ENCODE measurements around the gene GPR31. TPM values are rescaled to one million over a fixed set of nuclear protein-coding genes. Genes with fewer than 3 reads are reported as not detected.

Gene GPR31
- not detected in 2 replicates for total RNA-seq (2021)
- long read RNA-seq: 0 reads

GRCh38 chr6:167157863-167158262 is at the start of gene GPR31:
Gene GPR31 (minus strand): TSS chr6:167157980. CDS start chr6:167157831, 149 bp downstream.
- H2AFZ ChIP-seq (ENCODE audit: low read length): no peak within 1 kb of the TSS

More at GRCh38 chr6:167157863-167158262, at the start of gene GPR31:
- peaks cover 0 to 16% (median 8%) of the 10 kb centered on the region in 3 experiments; a peak in 6 of 7 replicates for H3K36me3 Mint-ChIP-seq (ENCODE audit: insufficient read depth in 1 of 3, low read depth in 3 of 3)
- H3K27me3 ChIP-seq (ENCODE audit: insufficient read depth, low read length): no peaks in the 10 kb centered on the region
- H3K18ac ChIP-seq (ENCODE audit: insufficient read length, low read depth, low read length): no peak within 1 kb of the TSS
- WGBS (ENCODE audit: extremely low coverage, insufficient read length, low lambda C conversion rate): no CpG with 5 or more reads among the region's 4 CpGs
- no peak within 1 kb of the TSS for H3K27ac Mint-ChIP-seq
- H3K4ac ChIP-seq (ENCODE audit: low read depth, low read length): no peak within 1 kb of the TSS
- no peak within 1 kb of the TSS for H3K27ac ChIP-seq (ENCODE audit: insufficient read length, low read depth, low read length)
- peaks cover 0 to 10% of the 10 kb centered on the region in 2 experiments; a peak in 3 of 5 replicates for H3K9me3 Mint-ChIP-seq
- no peaks in the 10 kb centered on the region; the same call in 1 of the 2 replicates for H3K27me3 Mint-ChIP-seq (ENCODE audit: low read depth)
- H3K4me2 ChIP-seq (ENCODE audit: insufficient read depth, insufficient read length, low read length): no peak within 1 kb of the TSS
- no peak within 1 kb of the TSS for H4K8ac ChIP-seq (replicated peaks; ENCODE audit: insufficient read length, low read depth, low read length)
- no peak for DNase-seq
- H3K4me3 Mint-ChIP-seq: no peak within 1 kb of the TSS
- no peaks in the 10 kb centered on the region for H3K23me2 ChIP-seq (ENCODE audit: insufficient read length, low read depth, low read length, poor library complexity, severe bottlenecking)
- TF ChIP-seq CTCF (conservative IDR thresholded peaks at IDR 0.05): no peak
- no peak within 1 kb of the TSS; the same call in 1 of the 2 replicates for H3K14ac ChIP-seq (ENCODE audit: insufficient read depth, low read length)
- no peak within 1 kb of the TSS for H2BK5ac ChIP-seq (ENCODE audit: insufficient read length, low read length)
- H3K79me1 ChIP-seq (ENCODE audit: insufficient read depth, low read depth, low read length, poor library complexity, severe bottlenecking): no peaks in the 10 kb centered on the region
- no peak within 1 kb of the TSS for H4K5ac ChIP-seq (ENCODE audit: insufficient read length, low read depth, low read length)
- H2BK12ac ChIP-seq (ENCODE audit: insufficient read length, low read depth, low read length): no peak within 1 kb of the TSS
- H2BK15ac ChIP-seq (ENCODE audit: low read depth, low read length): no peak within 1 kb of the TSS
- H3K9me3 ChIP-seq (ENCODE audit: control insufficient read depth, low read depth, low read length): no peaks in the 10 kb centered on the region
- H3K56ac ChIP-seq (ENCODE audit: insufficient read length, low read depth, low read length): no peak within 1 kb of the TSS
- H2BK120ac ChIP-seq (ENCODE audit: low read depth, low read length, poor library complexity, severe bottlenecking): no peak within 1 kb of the TSS
- no peak within 1 kb of the TSS for H3K9ac ChIP-seq (ENCODE audit: extremely low read depth, insufficient read length, low read length)
- no peak within 1 kb of the TSS for H2BK20ac ChIP-seq (ENCODE audit: low read depth, low read length, poor library complexity, severe bottlenecking)
- H3K23ac ChIP-seq (ENCODE audit: insufficient read length, low read depth, low read length): no peak within 1 kb of the TSS
- H3K79me2 ChIP-seq (ENCODE audit: insufficient read depth, low read length): no peaks in the 10 kb centered on the region
- H3T11ph ChIP-seq (ENCODE audit: low read length): no peak within 1 kb of the TSS
- H3K4me1 Mint-ChIP-seq: peaks cover 23 to 37% of the 10 kb centered on the region in 2 experiments
- peaks cover 7% of the 10 kb centered on the region; the same call in 1 of the 2 replicates for H3K4me1 ChIP-seq (ENCODE audit: insufficient read depth, low read length)
- no peak within 1 kb of the TSS for H4K91ac ChIP-seq (ENCODE audit: insufficient read length, low read depth, low read length)
- H4K20me1 ChIP-seq (ENCODE audit: control insufficient read depth, insufficient read depth, insufficient read length): no peaks in the 10 kb centered on the region
- no peak within 1 kb of the TSS for H2AK5ac ChIP-seq (ENCODE audit: insufficient read length, low read length)

Measured in H9 (cell line).